DOHH2 (cell line): Measurements from ENCODE around the gene WDR76.
"Not testable (repeated sequence)": the region's sequence is repeated elsewhere in the genome, so short reads cannot be mapped to it uniquely, and the experiment has no call there.

Experiments used
- H3F3A ChIP-seq: fragments of 200-600 bp; sonication (generic), shearing (Covaris generic); 2 replicates; pipeline ENCODE4 v1.6.0; 2016; ENCODE audit warnings: antibody characterized with exemption, mild to moderate bottlenecking; ENCODE audit not compliant: control insufficient read depth, insufficient read depth
- H3K27ac ChIP-seq: fragments of 200-600 bp; sonication (generic); 2 replicates; pipeline ENCODE4 v1.5.1; 2014; ENCODE audit warnings: low read depth, mild to moderate bottlenecking, low read length, moderate library complexity
- H3K27me3 ChIP-seq: fragments of 200-600 bp; sonication (generic); 2 replicates; pipeline ENCODE4 v1.6.1; 2014; ENCODE audit warnings: mild to moderate bottlenecking, low read length, mixed read lengths; ENCODE audit not compliant: control insufficient read depth
- H3K36me3 ChIP-seq: fragments of 200-600 bp; sonication (generic); 2 replicates; pipeline ENCODE4 v1.6.1; 2014; ENCODE audit warnings: mild to moderate bottlenecking, low read length, moderate library complexity, mixed read lengths; ENCODE audit not compliant: control insufficient read depth
- H3K4me1 ChIP-seq: fragments of 200-600 bp; sonication (generic); 2 replicates; pipeline ENCODE4 v1.6.1; 2014; ENCODE audit warnings: mild to moderate bottlenecking, low read length, mixed read lengths; ENCODE audit not compliant: control insufficient read depth
- H3K4me2 ChIP-seq: fragments of 200-600 bp; sonication (generic); 2 replicates; pipeline ENCODE4 v1.6.0; 2014; ENCODE audit warnings: mild to moderate bottlenecking, low read length, moderate library complexity
- H3K4me3 ChIP-seq: fragments of 200-600 bp; sonication (generic); 2 replicates; pipeline ENCODE4 v1.5.1; 2014; ENCODE audit warnings: mild to moderate bottlenecking, low read length, mixed read lengths
- H3K79me2 ChIP-seq: fragments of 200-600 bp; sonication (generic); 2 replicates; pipeline ENCODE4 v1.6.1; 2014; ENCODE audit warnings: mild to moderate bottlenecking, low read length, mixed read lengths; ENCODE audit not compliant: control insufficient read depth
- H3K9me2 ChIP-seq: fragments of 200-600 bp; sonication (generic); replicated peaks from 2 replicates; pipeline ENCODE4 v1.6.1; 2014; ENCODE audit warnings: mild to moderate bottlenecking, low read length, mixed read lengths; ENCODE audit not compliant: control insufficient read depth
- H3K9me3 ChIP-seq: fragments of 200-600 bp; sonication (generic); 2 replicates; pipeline ENCODE4 v1.6.1; 2014; ENCODE audit warnings: antibody characterized with exemption, low read length, mixed read lengths; ENCODE audit not compliant: control insufficient read depth, insufficient read depth
- H4K20me1 ChIP-seq: fragments of 200-600 bp; sonication (generic); 2 replicates; pipeline ENCODE4 v1.6.0; 2014; ENCODE audit warnings: low read depth, mild to moderate bottlenecking, antibody characterized with exemption, low read length, moderate library complexity; ENCODE audit not compliant: control insufficient read depth, insufficient read depth
- CTCF ChIP-seq: fragments of 200-600 bp; sonication (generic); IDR thresholded peaks from one replicate; pipeline ENCODE4 v1.5.1; 2014; ENCODE audit warnings: antibody characterized with exemption, mild to moderate bottlenecking, low read depth, low read length; ENCODE audit not compliant: poor library complexity, severe bottlenecking
- EZH2phosphoT487 ChIP-seq: fragments of 200-600 bp; sonication (generic); IDR thresholded peaks from 2 replicates; pipeline ENCODE4 v1.6.1; 2017; ENCODE audit warnings: borderline replicate concordance, mild to moderate bottlenecking, antibody characterized with exemption, low read length, moderate library complexity, mixed read lengths

The WDR76 gene

GRCh38 chr15:43830691-43831275 is 4.0 kb downstream of the WDR76 start:
- H3K9me3 ChIP-seq, H3K27me3 ChIP-seq, H3K9me2 ChIP-seq: not testable (repeated sequence)
- Histone ChIP-seq H3K27ac (peak overlapping the region; percentile 83), H3K36me3 (peaks cover 87% of the 10 kb centered on the region), H3K4me3 (peak overlapping the region; percentile 85), H3F3A (peaks cover 18% of the 10 kb centered on the region), H4K20me1 (peaks cover 17% of the 10 kb centered on the region), H3K4me2 (peak overlapping the region; percentile 92), H3K79me2 (peaks cover 99% of the 10 kb centered on the region), H3K4me1 (peaks cover 45% of the 10 kb centered on the region)

- H3K79me2 ChIP-seq, result peaks cover 99% of the 10 kb centered on the region
- not testable (repeated sequence) for H3K9me3 ChIP-seq, H3K9me2 ChIP-seq, H3K27me3 ChIP-seq
- peak overlapping the region; percentile 83 for H3K27ac ChIP-seq
- H3K4me2 ChIP-seq, result peak overlapping the region; percentile 92
- peaks cover 24% of the 10 kb centered on the region for H4K20me1 ChIP-seq
- H3F3A ChIP-seq, result peaks cover 23% of the 10 kb centered on the region
- H3K4me3 ChIP-seq, result peak overlapping the region; percentile 85
- H3K4me1 ChIP-seq, result peaks cover 44% of the 10 kb centered on the region
- peaks cover 95% of the 10 kb centered on the region for H3K36me3 ChIP-seq
Measured at GRCh38 chr15:43831519-43832052, 4.8 kb downstream of the WDR76 start.

GRCh38 chr15:43832485-43832884 is 5.7 kb downstream of the WDR76 start:
- Histone ChIP-seq H3F3A (peaks cover 26% of the 10 kb centered on the region), H3K4me1 (peaks cover 43% of the 10 kb centered on the region), H3K36me3 (peaks cover 97% of the 10 kb centered on the region), H3K79me2 (peaks cover 99% of the 10 kb centered on the region), H4K20me1 (peaks cover 31% of the 10 kb centered on the region), H3K4me3 (peak overlapping the region; percentile 85), H3K27ac (0 out of 2 replicates have a peak overlapping the region, but pooled peaks have one; percentile 83), H3K4me2 (peak overlapping the region; percentile 92)
- H3K9me3 ChIP-seq, H3K27me3 ChIP-seq, H3K9me2 ChIP-seq: not testable (repeated sequence)

GRCh38 chr15:43845421-43845820 is 18.6 kb downstream of the WDR76 start:
- peaks cover 83% of the 10 kb centered on the region for H3K79me2 ChIP-seq
- H3K4me2 ChIP-seq, result no peak overlapping the region
- H3K4me1 ChIP-seq, result peaks cover 9% of the 10 kb centered on the region
- H3K9me3 ChIP-seq, result no peaks in the 10 kb centered on the region
- H3F3A ChIP-seq, result peaks cover 23% of the 10 kb centered on the region
- H3K9me2 ChIP-seq, result no peaks in the 10 kb centered on the region
- H4K20me1 ChIP-seq, result peaks cover 10% of the 10 kb centered on the region; the same call in 1 of the 2 replicates
- TF ChIP-seq CTCF (no peak), EZH2phosphoT487 (no peak)
- H3K27me3 ChIP-seq, result no peaks in the 10 kb centered on the region
- no peak overlapping the region for H3K4me3 ChIP-seq
- H3K36me3 ChIP-seq, result peaks cover 90% of the 10 kb centered on the region
- H3K27ac ChIP-seq, result peak overlapping the region; percentile 4; the same call in 1 of the 2 replicates

- Histone ChIP-seq H3F3A (peaks cover 18% of the 10 kb centered on the region), H3K27ac (no peak overlapping the region), H3K36me3 (peaks cover 94% of the 10 kb centered on the region), H3K4me1 (no peaks in the 10 kb centered on the region), H3K79me2 (peaks cover 84% of the 10 kb centered on the region), H3K27me3 (no peaks in the 10 kb centered on the region), H3K4me3 (no peak overlapping the region), H3K9me2 (no peaks in the 10 kb centered on the region), H3K9me3 (no peaks in the 10 kb centered on the region), H3K4me2 (no peak overlapping the region), H4K20me1 (peaks cover 12% of the 10 kb centered on the region; the same call in 1 of the 2 replicates)
- TF ChIP-seq CTCF (no peak), EZH2phosphoT487 (no peak)
Measured at GRCh38 chr15:43851251-43851650, 24.4 kb downstream of the WDR76 start.
